GM06990 (cell line): Measurements from ENCODE around the gene VIT.

ENCODE experiments used
- DNase-seq: peaks from one replicate; pipeline ENCODE4 v3.0.0-alpha.2; 2011; ENCODE audit not compliant: insufficient read length; ENCODE audit errors: extremely low read depth
- H3K27me3 ChIP-seq: replicated peaks from 2 replicates; pipeline ENCODE4 v1.6.0; 2011; ENCODE audit warnings: low read length; ENCODE audit not compliant: control insufficient read depth, insufficient read depth
- H3K36me3 ChIP-seq: 2 replicates; pipeline ENCODE4 v1.5.1; 2011; ENCODE audit warnings: low read length; ENCODE audit not compliant: control insufficient read depth, insufficient read depth
- H3K4me3 ChIP-seq: replicated peaks from 2 replicates; pipeline ENCODE4 v1.5.1; 2011; ENCODE audit warnings: low read depth, mild to moderate bottlenecking, control low read depth, low read length
- CTCF ChIP-seq: IDR thresholded peaks from 2 replicates; pipeline ENCODE4 v1.5.1; 2011; ENCODE audit warnings: low read length, control low read depth, mild to moderate bottlenecking, inconsistent platforms; ENCODE audit not compliant: insufficient read depth, poor library complexity, severe bottlenecking

VIT gene

GRCh38 chr2:36696533-36696932 lies at the start of gene VIT:
Gene VIT (plus strand): TSS chr2:36696707. CDS start chr2:36716371, 19,664 bp downstream.
- TF ChIP-seq CTCF, result no peak
- no peaks in the 10 kb centered on the region for H3K27me3 ChIP-seq
- DNase-seq, result no peak
- no peaks in the 10 kb centered on the region for H3K36me3 ChIP-seq
- no peak within 1 kb of the TSS for H3K4me3 ChIP-seq

GRCh38 chr2:36650031-36650829 lies 46.3 kb upstream of the VIT start:
- H3K36me3 ChIP-seq, result no peaks in the 10 kb centered on the region
- no peaks in the 10 kb centered on the region for H3K27me3 ChIP-seq
- no peak overlapping the region for H3K4me3 ChIP-seq
- DNase-seq, result no peak
- no peak for TF ChIP-seq CTCF

GRCh38 chr2:36653155-36653554 lies 43.4 kb upstream of the VIT start:
- Histone ChIP-seq H3K36me3 (no peaks in the 10 kb centered on the region), H3K27me3 (no peaks in the 10 kb centered on the region), H3K4me3 (no peak overlapping the region)
- DNase-seq, result no peak
- no peak for TF ChIP-seq CTCF

GRCh38 chr2:36653967-36654694 lies 42.4 kb upstream of the VIT start:
- no peaks in the 10 kb centered on the region for H3K36me3 ChIP-seq
- no peak overlapping the region for H3K4me3 ChIP-seq
- no peak for TF ChIP-seq CTCF
- no peak for DNase-seq
- H3K27me3 ChIP-seq, result no peaks in the 10 kb centered on the region

- TF ChIP-seq CTCF, result no peak
- no peak overlapping the region for H3K4me3 ChIP-seq
- H3K27me3 ChIP-seq, result no peaks in the 10 kb centered on the region
- no peak for DNase-seq
- H3K36me3 ChIP-seq, result no peaks in the 10 kb centered on the region
Measured at GRCh38 chr2:36655453-36655852, 41.1 kb upstream of the VIT start.
